ENCODE measurements around the gene AFG1L.
A peak's percentile ranks its signal among the peaks of the same experiment; 100 is the strongest.
"Not testable (repeated sequence)": the region's sequence is repeated elsewhere in the genome, so short reads cannot be mapped to it uniquely, and the experiment has no call there.

AFG1L gene

DNA sequence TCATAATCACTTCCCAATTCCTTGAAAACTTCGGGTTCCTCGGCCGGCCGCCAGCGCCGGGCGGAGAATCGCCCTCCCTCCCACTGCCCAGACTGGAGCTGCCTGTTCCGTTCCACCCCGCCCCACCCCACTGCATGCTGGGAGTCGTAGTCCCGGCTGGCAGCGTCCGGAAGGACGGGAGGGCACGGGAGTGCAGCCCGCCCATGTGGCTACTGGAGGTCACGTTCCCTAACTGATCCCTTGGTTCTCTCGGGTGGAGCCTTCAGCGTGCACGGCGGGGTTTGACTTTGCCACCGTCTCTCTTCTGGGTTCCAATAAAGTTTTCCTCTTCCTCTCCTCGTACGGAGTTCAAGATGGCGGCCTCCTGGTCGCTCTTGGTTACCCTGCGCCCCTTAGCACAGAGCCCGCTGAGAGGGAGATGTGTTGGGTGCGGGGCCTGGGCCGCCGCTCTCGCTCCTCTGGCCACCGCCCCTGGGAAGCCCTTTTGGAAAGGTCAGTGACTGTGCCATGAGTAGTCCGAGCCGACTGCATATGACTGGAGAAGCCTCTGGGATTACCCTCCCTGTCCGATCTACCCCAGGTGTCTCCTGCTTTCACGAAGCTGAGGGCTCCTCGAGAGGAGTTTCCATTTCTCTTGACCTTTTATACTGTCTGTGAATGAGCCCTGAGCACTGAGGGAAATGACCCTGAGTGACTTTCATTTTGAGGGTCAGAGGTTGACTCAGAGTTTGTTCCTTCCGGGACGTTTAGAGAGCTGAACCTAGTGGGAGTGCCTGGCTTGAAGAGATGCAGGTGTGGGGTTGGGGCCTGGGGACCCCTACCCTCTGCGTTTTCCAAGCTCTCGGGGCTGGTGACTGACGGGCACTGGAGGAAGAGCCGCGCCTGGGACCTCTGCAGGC, at the start of gene AFG1L:
Gene AFG1L (plus strand): TSS at position 328 of the 899 bp plus-strand sequence. CDS start 26 bp downstream, at position 354.
- DNase-seq, result peak; percentile 63 to 68

DNA sequence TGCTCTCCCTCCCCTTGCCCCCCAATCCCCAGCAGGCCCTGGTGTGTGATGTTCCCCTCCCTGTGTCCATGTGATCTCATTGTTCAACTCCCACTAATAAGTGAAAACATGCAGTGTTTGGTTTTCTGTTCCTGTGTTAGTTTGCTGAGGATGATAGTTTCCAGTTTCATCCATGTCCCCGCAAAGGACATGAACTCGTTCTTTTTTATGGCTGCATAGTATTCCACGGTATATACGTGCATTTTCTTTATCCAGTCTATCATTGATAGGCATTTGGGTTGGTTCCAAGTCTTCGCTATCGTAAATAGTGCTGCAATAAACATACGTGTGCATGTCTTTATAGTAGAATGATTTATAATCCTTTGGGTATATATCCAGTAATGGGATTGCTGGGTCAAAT, 49.8 kb upstream of the AFG1L start:
- DNase-seq, result not testable (repeated sequence)

DNA sequence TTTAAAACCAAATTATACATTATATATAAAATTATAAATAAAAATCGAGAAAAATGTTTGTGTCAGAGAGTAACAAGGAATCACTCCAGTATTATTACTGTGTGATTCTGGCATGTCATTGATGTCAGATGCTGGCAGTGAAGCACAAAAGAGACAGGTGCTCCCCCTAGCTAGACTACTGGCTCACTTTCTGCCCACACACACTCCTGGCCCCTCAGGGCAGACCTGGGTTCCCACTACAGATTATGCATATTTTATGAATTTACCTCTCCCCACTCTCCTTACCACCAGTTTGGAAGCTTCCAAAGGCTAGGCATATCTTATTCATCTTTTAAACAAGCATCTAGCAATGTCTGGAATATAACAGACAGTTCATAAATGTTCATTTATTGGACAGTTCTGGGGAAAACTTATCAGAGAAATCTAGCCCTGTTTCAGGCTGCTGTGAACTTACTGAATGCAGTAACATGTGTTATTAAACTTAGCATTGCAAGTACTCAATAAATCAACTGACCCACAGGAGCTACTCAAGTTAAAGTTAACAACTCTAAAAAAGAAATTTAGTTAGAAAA, 46.8 kb upstream of the AFG1L start:
- DNase-seq, result no peak

DNA sequence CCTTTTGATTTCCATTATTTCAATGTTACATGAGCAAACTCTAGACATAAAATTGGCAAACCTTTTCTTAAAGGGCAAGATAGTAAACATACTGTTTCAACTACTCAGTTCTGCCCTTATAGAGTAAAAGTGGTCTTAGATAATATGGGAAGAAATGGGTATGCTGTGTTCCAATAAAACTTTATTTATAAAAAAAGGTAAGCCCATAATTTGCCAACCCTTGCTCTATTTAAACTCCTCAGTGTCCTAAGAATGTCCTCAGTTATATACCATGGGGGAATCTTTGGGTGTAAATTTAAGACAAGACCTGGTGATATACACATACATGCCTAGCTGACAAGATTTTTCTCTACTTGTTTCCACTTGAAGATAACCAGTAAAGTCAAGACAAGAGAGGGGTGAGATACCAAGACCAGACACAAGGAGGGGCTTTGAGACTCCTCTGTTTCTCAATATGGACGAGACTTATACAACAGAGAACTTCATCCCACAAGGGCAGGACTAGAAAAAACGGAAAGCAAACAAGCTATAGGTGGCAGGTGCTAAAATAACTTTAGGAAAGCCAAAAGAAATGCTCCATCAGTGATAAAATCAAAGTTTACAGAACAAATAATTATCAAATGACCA, 44.5 kb upstream of the AFG1L start:
- DNase-seq, result no peak

DNA sequence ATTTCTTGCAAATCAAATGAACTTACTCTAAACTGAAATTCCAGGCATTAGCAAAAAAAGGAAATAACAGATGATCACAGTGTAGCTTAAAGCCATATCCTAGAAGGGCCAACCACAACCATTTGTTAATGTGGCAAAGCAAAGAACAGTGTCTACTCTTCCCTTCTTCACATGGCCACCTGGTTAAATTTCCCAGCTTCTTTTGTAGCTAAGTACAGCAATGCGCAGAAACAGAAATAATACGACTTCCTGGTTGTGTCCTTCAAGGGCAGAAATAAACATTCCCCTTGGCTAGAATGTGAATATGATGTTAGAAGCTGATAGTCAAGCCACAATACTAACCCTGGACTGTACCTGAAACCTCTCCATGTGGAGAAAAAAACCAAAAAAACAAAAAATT, 43.6 kb upstream of the AFG1L start:
- no peak for DNase-seq

DNA sequence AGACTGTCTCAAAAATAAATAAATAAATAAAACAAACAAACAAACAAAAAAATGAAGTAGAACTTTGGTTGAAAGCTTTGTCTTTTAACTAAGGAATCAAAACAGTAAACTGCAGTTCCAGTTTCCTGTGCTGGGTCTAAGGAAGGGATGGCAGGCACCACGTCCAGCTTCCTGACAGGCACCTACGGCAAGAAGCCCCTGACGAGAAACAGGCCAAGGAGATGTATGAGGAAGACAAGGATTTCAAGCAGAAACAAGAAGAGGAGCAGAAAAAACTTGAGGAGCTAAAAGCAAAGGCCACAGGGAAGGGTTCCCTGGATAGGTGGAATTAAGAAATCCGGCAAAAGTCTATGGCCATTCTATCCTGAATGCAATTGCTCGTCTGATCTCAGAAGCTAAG, 42.8 kb upstream of the AFG1L start:
- DNase-seq, result no peak

DNA sequence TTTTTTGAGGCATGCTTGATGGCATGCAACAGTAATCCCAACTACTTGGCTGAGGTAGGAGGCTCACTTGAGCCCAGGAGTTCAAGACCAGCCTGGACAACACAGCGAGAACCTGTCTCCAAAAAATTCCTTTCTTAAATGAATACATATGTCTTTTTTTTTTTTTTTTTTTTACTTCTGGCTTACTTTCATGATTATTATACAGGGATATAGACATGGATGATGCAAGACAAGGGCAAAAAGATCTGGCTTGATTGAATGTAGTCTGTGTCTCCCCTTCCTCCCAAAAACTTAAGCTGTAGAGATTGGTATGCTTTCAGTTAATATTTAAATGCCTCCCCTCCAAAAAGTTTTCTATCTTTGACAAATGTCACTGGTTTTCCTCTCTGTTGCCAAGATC, 41.6 kb upstream of the AFG1L start:
- no peak for DNase-seq

DNA sequence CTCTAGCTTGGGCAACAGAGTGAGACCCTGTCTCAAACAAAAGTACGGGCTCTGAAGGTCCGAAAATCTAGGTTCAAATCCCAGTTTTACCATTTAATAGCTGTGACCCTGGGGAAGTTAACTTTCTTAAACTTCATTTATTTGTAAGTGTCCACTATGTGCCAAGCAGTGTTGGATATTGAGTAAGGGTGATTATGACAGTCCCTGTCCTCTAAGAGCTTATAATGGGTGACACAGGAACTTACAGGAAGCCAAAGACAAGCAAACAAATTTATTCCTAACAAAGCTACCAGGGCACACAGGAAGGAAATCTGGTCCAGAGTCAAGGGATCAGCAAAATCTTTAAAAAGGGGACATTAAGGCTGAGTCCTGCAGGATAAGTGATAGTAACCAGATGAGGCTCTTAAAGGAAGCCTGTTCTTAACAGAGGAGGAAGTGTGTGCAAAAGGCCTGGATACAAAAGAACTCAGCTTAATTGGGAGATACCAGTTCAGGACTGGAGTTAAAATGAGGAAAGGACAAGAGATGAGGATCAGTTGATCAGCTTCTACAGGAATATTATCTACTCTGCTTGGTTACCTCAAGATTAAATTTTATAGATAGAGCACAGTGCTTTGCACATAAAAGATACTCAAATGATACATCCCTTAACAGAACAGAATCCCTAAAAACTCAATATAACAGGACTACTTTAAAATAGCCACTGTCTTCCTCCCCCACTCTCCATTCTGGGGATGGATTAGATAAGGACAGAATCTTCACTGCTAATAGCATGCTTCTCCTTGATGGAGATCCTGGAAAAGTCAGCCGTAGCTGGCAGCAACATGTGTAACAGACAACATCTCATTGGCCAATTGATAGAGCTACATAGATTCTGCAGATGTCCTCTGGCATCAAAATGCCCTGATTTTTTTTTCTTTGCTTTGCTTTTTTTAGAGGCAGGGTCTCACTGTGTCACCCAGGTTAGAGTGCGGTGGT, 40.1 kb upstream of the AFG1L start:
- no peak for DNase-seq

DNA sequence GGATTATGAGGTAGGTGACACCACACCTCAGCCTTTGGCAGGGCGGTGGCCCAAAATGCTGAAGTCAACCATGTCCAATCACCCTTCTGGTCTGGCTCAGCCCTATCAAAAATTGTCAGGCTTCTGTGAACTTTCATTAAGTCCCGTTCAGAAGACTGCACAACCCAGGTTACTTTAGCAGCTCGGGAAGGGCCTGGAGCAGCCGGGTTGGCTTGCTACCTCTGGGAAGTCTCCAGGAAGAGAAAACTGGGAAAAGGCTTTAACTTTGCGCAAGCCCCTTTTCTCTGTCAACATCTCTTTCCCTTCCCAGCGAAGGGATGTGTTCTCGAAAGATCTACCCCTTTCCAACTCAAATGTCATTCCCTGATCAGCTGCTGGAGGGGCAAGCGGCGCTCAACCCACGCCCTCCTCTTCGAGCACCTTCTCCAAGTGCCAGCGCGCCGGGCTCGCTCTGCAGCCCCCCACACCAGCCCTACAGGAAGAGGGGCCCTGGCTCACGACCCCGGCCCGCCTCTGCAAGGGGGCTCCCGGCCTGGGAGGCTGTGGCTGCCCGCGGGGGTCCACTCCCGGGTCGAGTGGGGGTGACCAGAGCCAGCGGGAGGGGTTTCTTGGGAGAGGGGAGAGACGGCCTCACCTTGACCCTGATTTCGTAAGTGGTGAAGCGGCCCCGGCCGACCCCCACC, 34.6 kb upstream of the AFG1L start:
- no peak for DNase-seq

DNA sequence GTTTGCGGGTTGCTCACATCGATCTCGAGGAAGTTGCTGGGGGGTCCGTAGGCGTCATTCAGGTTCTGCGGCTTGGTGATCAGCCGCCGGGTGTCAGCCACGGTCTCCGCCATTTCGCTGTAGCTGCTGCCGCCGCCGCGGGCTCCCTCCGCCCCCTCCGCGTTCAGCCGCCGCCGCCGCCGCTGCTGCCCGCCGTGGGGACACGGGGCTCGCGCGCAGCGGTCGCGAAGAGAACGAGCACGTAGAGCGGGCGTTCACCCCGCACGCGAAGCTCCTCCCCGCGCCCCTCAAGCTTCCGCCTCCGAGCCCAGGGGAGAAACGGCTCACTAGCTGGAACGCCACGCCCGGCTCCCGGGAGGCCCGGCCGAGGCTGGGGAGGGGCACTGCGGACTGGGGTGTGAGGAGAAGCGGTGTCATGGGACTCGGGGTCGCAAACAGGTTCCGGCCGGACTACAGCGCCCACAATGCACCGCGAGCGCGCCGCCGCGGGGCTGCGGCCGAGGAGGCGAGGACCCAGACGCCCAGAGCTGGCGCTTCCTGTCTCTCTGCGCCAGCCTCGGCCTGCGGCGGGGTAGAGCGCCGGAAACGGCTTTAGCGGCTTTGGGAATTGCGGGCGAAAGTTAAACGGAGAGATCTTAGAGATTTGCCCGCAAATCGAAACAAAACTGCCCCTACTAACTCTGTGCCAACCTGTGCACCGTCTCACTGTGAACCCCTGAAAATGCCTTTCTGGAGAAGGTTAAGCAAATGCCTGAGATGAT, 33.9 kb upstream of the AFG1L start, which contains the start of gene SNX3:
Gene SNX3 (minus strand): TSS at position 232 of the 761 bp plus-strand sequence. CDS start 119 bp downstream, at position 113.
- DNase-seq, result peak; percentile 92 to 93

DNA sequence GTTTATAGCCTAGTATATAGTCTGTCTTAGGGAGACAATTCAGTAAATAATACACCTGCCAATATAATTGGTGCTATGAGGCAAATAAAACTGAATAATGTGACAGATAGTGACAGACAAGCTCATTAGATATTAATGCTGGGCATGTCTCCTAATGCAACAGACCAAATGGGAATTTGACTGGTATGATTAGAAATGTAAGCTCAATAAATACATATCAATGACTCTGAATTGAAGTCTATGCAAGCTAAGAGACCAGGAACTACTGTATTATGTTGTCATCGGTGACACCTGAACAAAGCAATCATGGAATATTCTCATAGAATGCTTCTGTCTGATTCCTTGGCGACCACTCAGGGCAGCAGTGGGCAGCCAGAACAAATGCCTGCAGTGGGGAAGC, 31.5 kb upstream of the AFG1L start:
- DNase-seq, result no peak

DNA sequence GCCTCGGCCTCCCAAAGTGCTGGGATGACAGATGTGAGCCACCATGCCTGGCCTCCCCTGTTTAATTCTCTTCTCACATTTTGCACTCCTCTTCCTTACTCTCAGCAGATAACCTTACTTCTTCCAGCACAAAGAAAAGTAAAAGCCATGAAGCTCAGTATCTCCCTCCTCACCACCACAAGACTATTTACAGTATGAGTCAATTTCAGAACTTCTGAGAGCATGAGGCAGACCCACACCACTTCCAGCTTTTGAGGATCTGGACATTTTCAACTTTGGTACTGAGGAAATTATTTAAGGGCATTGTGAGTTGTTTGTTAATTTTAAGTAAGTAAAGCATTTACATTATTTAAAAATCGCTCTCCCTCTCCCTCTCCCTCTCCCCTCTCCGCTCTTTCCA, 26.0 kb upstream of the AFG1L start:
- no peak for DNase-seq

DNA sequence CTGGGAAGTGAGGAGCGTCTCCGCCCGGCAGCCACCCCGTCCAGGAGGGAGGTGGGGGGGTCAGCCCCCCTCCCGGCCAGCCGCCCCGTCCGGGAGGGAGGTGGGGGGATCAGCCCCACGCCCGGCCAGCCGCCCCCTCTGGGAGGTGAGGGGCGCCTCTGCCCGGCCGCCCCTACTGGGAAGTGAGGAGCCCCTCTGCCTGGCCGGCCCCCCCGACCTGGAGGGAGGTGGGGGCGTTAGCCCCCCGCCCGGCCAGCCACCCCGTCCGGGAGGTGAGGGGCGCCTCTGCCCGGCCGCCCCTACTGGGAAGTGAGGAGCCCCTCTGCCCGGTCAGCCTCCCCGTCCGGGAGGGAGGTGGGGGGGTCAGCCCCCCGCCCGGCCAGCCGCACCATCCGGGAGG, 24.9 kb upstream of the AFG1L start:
- DNase-seq, result not testable (repeated sequence)

DNA sequence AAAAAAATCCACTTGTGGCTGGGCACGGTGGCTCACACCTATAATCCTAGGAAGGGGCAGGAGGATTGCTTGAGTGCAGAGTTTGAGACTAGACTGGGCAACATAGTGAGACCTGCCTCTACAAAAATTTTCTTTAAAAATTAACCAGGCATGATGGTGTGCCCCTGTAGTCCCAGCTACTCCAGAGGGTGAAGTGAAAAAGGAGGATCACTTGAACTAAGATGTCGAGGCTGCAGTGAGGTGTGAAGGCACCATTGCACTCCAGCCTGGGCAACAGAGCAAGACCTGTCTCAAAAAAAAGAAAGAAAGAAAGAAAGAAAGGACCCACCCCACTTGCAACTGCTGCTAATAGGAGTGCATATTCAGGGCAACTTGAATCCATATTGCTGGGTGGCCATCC, 20.3 kb upstream of the AFG1L start:
- DNase-seq, result no peak

DNA sequence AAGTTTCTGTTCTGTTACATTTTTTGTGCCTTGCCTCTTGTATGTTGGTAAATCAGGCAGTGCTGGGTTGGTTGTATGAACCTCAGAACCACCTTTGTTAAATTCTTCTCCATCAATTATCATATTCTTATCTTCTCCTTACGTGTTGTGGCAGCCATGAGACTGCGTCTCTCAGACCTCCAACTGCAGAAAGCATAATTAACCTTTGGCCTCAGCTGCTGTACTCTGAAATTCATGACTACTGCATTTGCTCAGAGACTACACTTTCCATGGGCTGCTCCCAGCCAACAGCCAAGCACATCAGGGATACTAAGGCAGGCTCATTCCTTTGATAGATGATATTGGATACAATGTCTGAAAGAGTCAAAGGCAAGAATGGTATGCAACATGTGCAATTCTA, 18.9 kb upstream of the AFG1L start:
- DNase-seq, result no peak

DNA sequence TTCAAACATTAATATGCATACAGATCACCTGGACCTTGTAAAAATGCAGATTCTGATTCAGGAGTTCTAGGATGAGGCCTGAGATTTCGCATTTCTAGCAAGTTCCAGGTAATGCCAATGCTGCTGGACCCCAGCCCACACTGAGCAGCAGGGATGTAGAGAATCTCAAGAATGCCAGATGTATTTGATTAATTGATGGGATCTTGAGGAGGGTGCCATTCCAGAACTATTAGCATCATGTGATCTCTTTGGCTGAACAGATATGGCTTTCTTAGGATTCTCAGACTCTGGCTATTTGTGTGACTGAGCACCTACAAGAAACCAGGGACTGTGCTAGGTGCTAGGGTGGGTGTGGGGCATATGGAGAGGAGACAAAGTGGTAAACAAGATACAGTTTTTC, 17.6 kb upstream of the AFG1L start:
- DNase-seq, result no peak

DNA sequence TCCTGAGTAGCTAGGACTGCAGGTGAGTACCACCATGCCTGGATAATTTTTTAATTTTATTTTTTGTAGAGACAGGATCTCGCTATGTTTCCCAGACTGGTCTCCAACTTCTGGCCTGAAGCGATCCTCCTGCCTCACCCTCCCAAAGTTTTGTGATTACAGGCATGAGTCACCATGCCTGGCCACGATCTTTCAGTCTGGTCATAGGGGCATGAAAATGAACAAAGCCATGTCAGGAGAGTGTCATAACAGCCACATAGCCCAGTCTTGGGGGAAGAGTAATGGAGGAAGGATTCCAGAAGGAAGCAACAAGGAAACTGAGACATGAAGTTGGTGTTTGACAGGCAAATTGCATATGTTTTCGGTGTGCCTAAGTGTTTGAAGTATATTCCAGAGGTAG, 17.0 kb upstream of the AFG1L start:
- DNase-seq, result no peak

DNA sequence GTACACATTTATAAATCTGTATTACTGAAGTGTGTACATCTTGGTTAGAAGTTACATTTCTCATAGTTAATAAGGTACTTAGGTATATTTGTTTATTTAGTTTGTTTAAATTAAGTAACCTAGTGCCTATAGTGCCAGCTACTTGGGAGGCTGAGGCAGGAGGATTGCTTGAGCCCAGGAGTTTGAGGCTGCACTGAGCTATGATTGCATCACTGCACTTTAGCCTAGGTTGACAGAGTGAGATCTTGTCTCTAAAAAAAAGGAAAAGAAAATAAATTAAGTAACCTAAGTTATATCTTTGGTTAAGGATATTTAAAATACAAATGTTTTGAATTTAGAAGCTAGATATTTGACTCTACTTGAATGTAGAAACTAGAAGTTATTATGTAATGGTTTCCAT, 9.5 kb upstream of the AFG1L start:
- DNase-seq, result no peak

DNA sequence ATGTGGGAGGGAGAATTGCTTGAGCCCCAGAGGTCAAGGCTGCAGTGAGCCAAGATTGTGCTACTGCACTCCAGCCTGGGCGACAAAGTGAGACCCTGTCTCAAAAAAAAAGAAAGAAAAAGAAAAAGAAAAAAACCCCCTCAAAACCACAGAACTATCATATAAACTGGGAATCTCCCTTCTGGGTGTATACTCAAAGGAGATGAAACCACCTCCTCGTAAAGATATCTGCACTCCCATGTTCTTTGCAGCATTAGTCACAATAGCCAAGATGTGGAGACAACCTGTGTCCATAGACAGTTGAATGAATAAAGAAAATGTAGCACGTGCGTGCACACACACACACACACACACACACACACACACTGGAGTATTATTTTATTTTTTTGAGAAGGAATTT, 8.5 kb upstream of the AFG1L start:
- no peak for DNase-seq

DNA sequence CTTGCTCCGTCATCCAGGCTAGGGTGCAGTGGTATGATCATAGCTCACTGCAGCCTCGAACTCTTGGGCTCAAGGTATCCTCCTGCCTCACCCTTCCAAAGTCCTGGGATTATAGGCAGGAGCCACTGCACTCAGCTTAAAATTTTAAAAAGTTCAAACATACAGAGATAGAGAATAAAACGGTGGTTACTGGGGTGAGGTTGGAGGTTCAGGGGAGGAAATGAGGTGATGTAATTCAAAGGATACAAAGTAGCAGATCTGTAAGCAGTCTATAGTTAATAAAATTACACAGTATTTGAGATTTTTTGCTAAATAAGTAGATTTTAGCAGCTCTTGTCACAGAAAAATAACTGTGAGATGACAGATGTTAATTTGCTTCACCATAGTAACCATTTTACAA, 7.5 kb upstream of the AFG1L start:
- DNase-seq, result no peak

DNA sequence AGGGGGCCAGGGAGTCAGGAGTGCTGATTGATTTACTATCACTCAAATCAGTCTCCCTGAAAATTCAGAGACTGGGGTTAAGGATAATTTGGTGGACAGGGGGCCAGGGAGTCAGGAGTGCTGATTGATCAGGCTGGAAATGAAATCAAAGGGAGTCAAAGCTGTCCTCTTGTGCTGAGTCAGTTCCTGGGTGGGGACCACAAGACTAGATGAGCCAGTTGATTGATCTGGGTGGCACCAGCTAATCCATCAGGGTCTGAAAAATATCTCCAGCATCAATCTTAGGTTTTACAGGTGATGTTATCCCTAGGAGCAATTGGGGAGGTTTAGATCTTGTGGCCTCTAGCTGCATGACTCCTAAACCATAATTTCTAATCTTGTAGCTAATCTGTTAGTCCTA, 6.1 kb upstream of the AFG1L start:
- no peak for DNase-seq
